IMR-90 (cell line): ENCODE results near the gene LCP1. TPM values are rescaled to one million over a fixed set of nuclear protein-coding genes. Genes with fewer than 3 reads are reported as not detected.

Source experiments
- ATAC-seq: fragments of 200-7000 bp; cut with Tn5 transposase; 2 replicates; pipeline ENCODE4 v1.9.1; 2020; ENCODE audit warnings: low read depth, mild to moderate bottlenecking, moderate library complexity
- BruUV-seq: library from RNA; stranded (reverse); fragments of 400-500 nt; replicated peaks from 2 replicates; lab custom pipeline; 2021; lab: Mats Ljungman, UMichigan
- CTCF ChIA-PET: fragments of 300-600 bp; formaldehyde crosslinking; extraction: SDS; loops from one replicate; lab custom pipeline; 2021; ENCODE audit warnings: antibody characterized with exemption; lab: Yijun Ruan, JAX
- POLR2A ChIA-PET: fragments of 300-600 bp; sonication (Branson Sonifier 250); formaldehyde crosslinking; loops from one replicate; lab custom pipeline; 2022; ENCODE audit warnings: antibody characterized with exemption; ENCODE audit not compliant: unreplicated experiment; lab: Charles Lee
- DNase-seq: peaks from one replicate; pipeline ENCODE4 v3.0.0; 2013
- H2AFZ ChIP-seq: replicated peaks from 2 replicates; pipeline ENCODE3; 2013; ENCODE audit warnings: low read length, mild to moderate bottlenecking; ENCODE audit not compliant: poor library complexity
- H2AK5ac ChIP-seq: 2 replicates; pipeline ENCODE4 v1.6.1; 2013; ENCODE audit warnings: low read depth, low read length, inconsistent platforms
- H2AK9ac ChIP-seq: replicated peaks from 2 replicates; pipeline ENCODE3; 2013; ENCODE audit warnings: mild to moderate bottlenecking, low read depth, low read length, moderate library complexity; ENCODE audit not compliant: poor library complexity
- H2BK120ac ChIP-seq: 2 replicates; pipeline ENCODE4 v1.6.1; 2013; ENCODE audit warnings: low read depth, low read length, inconsistent platforms
- H2BK15ac ChIP-seq: 3 replicates; pipeline ENCODE4 v1.6.1; 2013; ENCODE audit warnings: low read depth, low read length, inconsistent platforms
- H2BK20ac ChIP-seq: 2 replicates; pipeline ENCODE4 v1.6.1; 2013; ENCODE audit warnings: low read depth, mild to moderate bottlenecking, inconsistent platforms, low read length, moderate library complexity
- H2BK5ac ChIP-seq: 2 replicates; pipeline ENCODE4 v1.6.1; 2013; ENCODE audit warnings: mild to moderate bottlenecking, low read depth, low read length, inconsistent platforms; ENCODE audit not compliant: poor library complexity, severe bottlenecking
- H3K14ac ChIP-seq: replicated peaks from 2 replicates; pipeline ENCODE4 v1.6.1; 2013; ENCODE audit warnings: low read depth, low read length, inconsistent platforms
- H3K18ac ChIP-seq: 2 replicates; pipeline ENCODE4 v1.6.1; 2013; ENCODE audit warnings: low read depth, low read length, control low read depth
- H3K23ac ChIP-seq: 2 replicates; pipeline ENCODE4 v1.6.1; 2013; ENCODE audit warnings: low read depth, low read length, inconsistent platforms
- H3K27ac ChIP-seq: 2 replicates; pipeline ENCODE4 v1.5.1; 2013; ENCODE audit warnings: mild to moderate bottlenecking, control low read depth, low read length; ENCODE audit not compliant: insufficient read depth
- H3K27me3 ChIP-seq: 2 replicates; pipeline ENCODE4 v1.6.1; 2013; ENCODE audit warnings: low read length; ENCODE audit not compliant: control insufficient read depth, insufficient read depth
- H3K36me3 ChIP-seq: 2 replicates; pipeline ENCODE4 v1.6.1; 2013; ENCODE audit warnings: low read length, mixed read lengths; ENCODE audit not compliant: control insufficient read depth, insufficient read depth
- H3K4ac ChIP-seq: 2 replicates; pipeline ENCODE4 v1.6.1; 2013; ENCODE audit warnings: low read depth, low read length, inconsistent platforms
- H3K4me1 ChIP-seq: 2 replicates; pipeline ENCODE4 v1.6.1; 2013; ENCODE audit warnings: low read length, mixed read lengths; ENCODE audit not compliant: control insufficient read depth, insufficient read depth
- H3K4me2 ChIP-seq: 2 replicates; pipeline ENCODE4 v1.6.1; 2013; ENCODE audit warnings: low read depth, mild to moderate bottlenecking, control low read depth, low read length, moderate library complexity
- H3K4me3 ChIP-seq: 2 replicates; pipeline ENCODE4 v1.5.1; 2013; ENCODE audit warnings: low read depth, mild to moderate bottlenecking, control low read depth, low read length, moderate library complexity; ENCODE audit not compliant: insufficient read depth
- H3K56ac ChIP-seq: 2 replicates; pipeline ENCODE4 v1.6.1; 2013; ENCODE audit warnings: low read length, inconsistent platforms; ENCODE audit not compliant: insufficient read depth; ENCODE audit errors: extremely low read depth
- H3K79me1 ChIP-seq, 2 experiments: 2 replicates each; pipeline ENCODE4 v1.6.1; 2013; ENCODE audit warnings: low read length in 2 of 2, inconsistent platforms in 1 of 2, low read depth in 1 of 2
- H3K9ac ChIP-seq: 2 replicates; pipeline ENCODE4 v1.6.1; 2013; ENCODE audit warnings: low read depth, low read length, control low read depth
- H3K9me1 ChIP-seq: 2 replicates; pipeline ENCODE4 v1.6.1; 2013; ENCODE audit warnings: low read length, inconsistent platforms; ENCODE audit not compliant: insufficient read depth
- H3K9me3 ChIP-seq: 2 replicates; pipeline ENCODE4 v1.6.1; 2013; ENCODE audit warnings: low read length; ENCODE audit not compliant: control insufficient read depth, insufficient read depth
- H4K20me1 ChIP-seq: 2 replicates; pipeline ENCODE4 v1.6.1; 2013; ENCODE audit warnings: low read length, inconsistent platforms; ENCODE audit not compliant: insufficient read depth
- H4K5ac ChIP-seq: 2 replicates; pipeline ENCODE4 v1.6.1; 2013; ENCODE audit warnings: mild to moderate bottlenecking, low read depth, low read length, control low read depth
- H4K8ac ChIP-seq, 2 experiments: 2 replicates each; pipeline ENCODE4 v1.6.1; 2013; ENCODE audit warnings: low read depth in 2 of 2, low read length in 2 of 2, control low read depth in 1 of 2, inconsistent platforms in 1 of 2
- H4K91ac ChIP-seq: 2 replicates; pipeline ENCODE4 v1.6.1; 2013; ENCODE audit warnings: low read depth, low read length, inconsistent platforms; ENCODE audit not compliant: insufficient read depth
- CEBPB ChIP-seq: IDR thresholded peaks from 2 replicates; pipeline ENCODE4 v1.6.1; 2012; ENCODE audit warnings: low read depth, low read length, improper control_type of control experiment
- CHD1 ChIP-seq: IDR thresholded peaks from 2 replicates; pipeline ENCODE4 v1.6.1; 2012; ENCODE audit warnings: low read depth, low read length, improper control_type of control experiment
- MAFK ChIP-seq: IDR thresholded peaks from 2 replicates; pipeline ENCODE4 v1.6.1; 2012; ENCODE audit warnings: low read depth, low read length, improper control_type of control experiment
- MAZ ChIP-seq: IDR thresholded peaks from 2 replicates; pipeline ENCODE4 v1.6.1; 2012; ENCODE audit warnings: low read depth, mild to moderate bottlenecking, low read length, improper control_type of control experiment, moderate library complexity, borderline replicate concordance
- NFE2L2 ChIP-seq: fragments of 150-350 bp; IDR thresholded peaks from 2 replicates; pipeline ENCODE4 v1.6.1; 2016; ENCODE audit warnings: low read depth, mild to moderate bottlenecking, low read length
- POLR2A ChIP-seq: IDR thresholded peaks from 2 replicates; pipeline ENCODE4 v1.6.1; 2012; ENCODE audit warnings: mild to moderate bottlenecking, low read depth, low read length
- RCOR1 ChIP-seq: IDR thresholded peaks from 2 replicates; pipeline ENCODE4 v1.6.1; 2012; ENCODE audit warnings: mild to moderate bottlenecking, low read length, improper control_type of control experiment; ENCODE audit not compliant: insufficient replicate concordance
- RFX5 ChIP-seq: IDR thresholded peaks from 2 replicates; pipeline ENCODE4 v1.8.0; 2012; ENCODE audit warnings: low read depth, mild to moderate bottlenecking, low read length, moderate library complexity
- WGBS, 2 experiments: methylation state at CpG; one replicate each; pipeline versions ENCODE4 v1.1.5 to v1.1.7; 2013; ENCODE audit warnings: missing lambda C conversion rate in 2 of 2; ENCODE audit not compliant: insufficient read length in 1 of 2; ENCODE audit errors: extremely low coverage in 2 of 2; 5-methylcytosine and 5-hydroxymethylcytosine counted together
- dilution Hi-C: fragments of 300-500 bp; cut with HindIII; formaldehyde crosslinking; loops from one replicate; pipeline ENCODE4 v1.14.3; 2018; ENCODE audit warnings: low sequenced_read_pairs; ENCODE audit not compliant: unreplicated experiment
- in situ Hi-C: fragments of 300-500 bp; cut with MboI; formaldehyde crosslinking; loops from 3 replicates; pipeline ENCODE4 v1.14.3; 2019; ENCODE audit warnings: low sequenced_read_pairs, inconsistent platforms, mixed read lengths
- intact Hi-C: fragments of 100-400 bp; cut with micrococcal nuclease; formaldehyde crosslinking; loops from 2 replicates; pipeline ENCODE4 v1.10.0; 2022
- polyA plus RNA-seq, 3 experiments: library from polyadenylated mRNA; depleted of rRNA; stranded (reverse); fragments of >200 nt; gene quantifications; 2 replicates each; pipeline ENCODE4 v1.2.3, GENCODE V29; 2012; ENCODE audit warnings: low replicate concordance in 1 of 3
- total RNA-seq: library from RNA; depleted of rRNA; stranded (reverse); fragments of >200 nt; gene quantifications from 2 replicates; pipeline ENCODE4 v1.2.3, GENCODE V29; 2012
- TF ChIP-seq, protein P1 (sequence below): conservative IDR thresholded peaks from 2 replicates; pipeline ENCODE4 v1.5.1; 2012; ENCODE audit warnings: mild to moderate bottlenecking, low read depth, low read length, improper control_type of control experiment

The LCP1 gene
- total and polyA plus RNA-seq, 2 of the 4 experiments (the other 2 are of a cell fraction), result not detected

DNA sequence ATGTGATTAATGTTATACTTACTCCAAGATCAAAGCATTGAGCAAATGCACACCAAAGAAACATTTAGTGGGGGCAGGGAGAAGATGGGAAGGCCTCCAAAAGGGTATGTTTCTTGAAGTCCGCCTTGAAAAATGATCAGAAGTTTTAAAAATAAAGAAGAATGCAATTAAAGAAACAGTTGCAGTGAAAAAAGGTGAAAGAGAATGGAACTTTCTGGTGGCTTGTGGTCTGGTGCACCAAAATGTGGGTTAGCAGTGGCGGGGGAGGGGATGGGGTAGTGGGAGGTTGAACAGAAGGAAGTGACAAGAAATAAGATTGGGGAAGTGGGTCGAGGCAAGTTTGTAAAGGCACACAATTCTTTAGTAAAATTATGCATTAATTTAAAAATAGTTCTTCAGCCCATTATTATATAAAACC lies 2.5 kb downstream of the LCP1 start:
- no peak overlapping the region for H2BK120ac ChIP-seq
- no peak overlapping the region for H3K9ac ChIP-seq
- H3K27ac ChIP-seq, result no peak overlapping the region
- H4K5ac ChIP-seq, result no peak overlapping the region
- H2BK15ac ChIP-seq, result no peak overlapping the region
- 75% methylated on average over 1 of the region's 3 CpGs; no CpG with 5 or more reads in 1 of the 2 experiments for WGBS, 2 experiments
- in situ Hi-C loops, result no loop called here
- no peaks in the 10 kb centered on the region for H3K9me1 ChIP-seq
- no peak overlapping the region for H3K23ac ChIP-seq
- BruUV-seq, result no TSS peak
- H3K18ac ChIP-seq, result no peak overlapping the region
- no peak for TF ChIP-seq MAZ
- TF ChIP-seq CEBPB, result no peak
- TF ChIP-seq MAFK, result no peak
- no peak for TF ChIP-seq RCOR1
- no peak for TF ChIP-seq NFE2L2
- no peak for TF ChIP-seq POLR2A
- no peak for TF ChIP-seq RFX5
- no peak for TF ChIP-seq CHD1
- TF ChIP-seq, protein P1, sequence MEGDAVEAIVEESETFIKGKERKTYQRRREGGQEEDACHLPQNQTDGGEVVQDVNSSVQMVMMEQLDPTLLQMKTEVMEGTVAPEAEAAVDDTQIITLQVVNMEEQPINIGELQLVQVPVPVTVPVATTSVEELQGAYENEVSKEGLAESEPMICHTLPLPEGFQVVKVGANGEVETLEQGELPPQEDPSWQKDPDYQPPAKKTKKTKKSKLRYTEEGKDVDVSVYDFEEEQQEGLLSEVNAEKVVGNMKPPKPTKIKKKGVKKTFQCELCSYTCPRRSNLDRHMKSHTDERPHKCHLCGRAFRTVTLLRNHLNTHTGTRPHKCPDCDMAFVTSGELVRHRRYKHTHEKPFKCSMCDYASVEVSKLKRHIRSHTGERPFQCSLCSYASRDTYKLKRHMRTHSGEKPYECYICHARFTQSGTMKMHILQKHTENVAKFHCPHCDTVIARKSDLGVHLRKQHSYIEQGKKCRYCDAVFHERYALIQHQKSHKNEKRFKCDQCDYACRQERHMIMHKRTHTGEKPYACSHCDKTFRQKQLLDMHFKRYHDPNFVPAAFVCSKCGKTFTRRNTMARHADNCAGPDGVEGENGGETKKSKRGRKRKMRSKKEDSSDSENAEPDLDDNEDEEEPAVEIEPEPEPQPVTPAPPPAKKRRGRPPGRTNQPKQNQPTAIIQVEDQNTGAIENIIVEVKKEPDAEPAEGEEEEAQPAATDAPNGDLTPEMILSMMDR, result no peak
- intact Hi-C loops, result no loop called here
- H4K8ac ChIP-seq, result no peak overlapping the region
- H3K4ac ChIP-seq, result no peak overlapping the region
- no peak overlapping the region for H2BK20ac ChIP-seq
- no peak overlapping the region for H3K56ac ChIP-seq
- H2BK5ac ChIP-seq, result no peak overlapping the region
- H2AK9ac ChIP-seq, result no peak overlapping the region
- DNase-seq, result no peak
- no peak overlapping the region for H2AK5ac ChIP-seq
- H3K4me3 ChIP-seq, result no peak overlapping the region
- H3K4me1 ChIP-seq, result no peaks in the 10 kb centered on the region
- no peak overlapping the region for H4K91ac ChIP-seq
- CTCF ChIA-PET, result no interaction called here
- no peaks in the 10 kb centered on the region for H3K36me3 ChIP-seq
- H3K4me2 ChIP-seq, result no peak overlapping the region
- no peaks in the 10 kb centered on the region for H3K79me1 ChIP-seq
- no peaks in the 10 kb centered on the region for H4K20me1 ChIP-seq
- dilution Hi-C loops, result no loop called here
- H3K14ac ChIP-seq, result no peak overlapping the region
- POLR2A ChIA-PET, result no interaction called here
- H3K9me3 ChIP-seq, result no peaks in the 10 kb centered on the region
- no peak for ATAC-seq
- H2AFZ ChIP-seq, result no peak overlapping the region
- H3K27me3 ChIP-seq, result peaks cover 2% of the 10 kb centered on the region; the same call in 1 of the 2 replicates
